H1 (cell line): ENCODE results near the gene STKLD1. TPM values are rescaled to one million over a fixed set of nuclear protein-coding genes. Genes with fewer than 3 reads are reported as not detected.
A peak's percentile ranks its signal among the peaks of the same experiment; 100 is the strongest.

Experiments
- CTCF ChIA-PET: fragments of 300-600 bp; sonication (Branson Sonifier 250); formaldehyde crosslinking; loops from one replicate; lab custom pipeline; 2021; ENCODE audit not compliant: partially characterized antibody; lab: Charles Lee
- POLR2A ChIA-PET: fragments of 300-600 bp; sonication (Branson Sonifier 250); formaldehyde crosslinking; loops from one replicate; lab custom pipeline; 2021; ENCODE audit warnings: inconsistent platforms; ENCODE audit not compliant: partially characterized antibody; lab: Charles Lee
- DNase-seq, 2 experiments: peaks; one replicate each; pipeline versions ENCODE4 v3.0.0 to v3.0.0-alpha.2; 2010 to 2022; ENCODE audit warnings: low spot score in 2 of 2, low read depth in 1 of 2, mixed read lengths in 1 of 2
- FAIRE-seq: peaks from 2 replicates; lab custom pipeline; 2011; peaks lifted over from hg19 to GRCh38; lab: Jason Lieb, UNC
- H2AFZ ChIP-seq: 2 replicates; pipeline ENCODE4 v1.8.1; 2012; ENCODE audit warnings: low read length, inconsistent platforms
- H2AK5ac ChIP-seq: 2 replicates; pipeline ENCODE4 v1.6.1; 2013; ENCODE audit warnings: low read depth, low read length
- H2BK120ac ChIP-seq: replicated peaks from 2 replicates; pipeline ENCODE3; 2013; ENCODE audit warnings: low read depth, low read length, inconsistent platforms
- H2BK12ac ChIP-seq: 2 replicates; pipeline ENCODE4 v1.6.1; 2013; ENCODE audit warnings: low read depth, low read length
- H2BK15ac ChIP-seq: 2 replicates; pipeline ENCODE4 v1.6.1; 2013; ENCODE audit warnings: low read length
- H2BK20ac ChIP-seq: 2 replicates; pipeline ENCODE4 v1.6.1; 2013; ENCODE audit warnings: low read length
- H2BK5ac ChIP-seq: 2 replicates; pipeline ENCODE4 v1.6.1; 2013; ENCODE audit warnings: low read depth, low read length
- H3K14ac ChIP-seq: 2 replicates; pipeline ENCODE4 v1.6.1; 2013; ENCODE audit warnings: inconsistent platforms; ENCODE audit not compliant: insufficient read length
- H3K18ac ChIP-seq: 2 replicates; pipeline ENCODE4 v1.6.1; 2013; ENCODE audit warnings: low read length; ENCODE audit errors: extremely low read depth
- H3K23ac ChIP-seq: 2 replicates; pipeline ENCODE4 v1.6.1; 2013; ENCODE audit warnings: inconsistent platforms; ENCODE audit not compliant: insufficient read length
- H3K23me2 ChIP-seq: 2 replicates; pipeline ENCODE4 v1.6.1; 2013; ENCODE audit warnings: low read depth, low read length
- H3K27ac ChIP-seq: 2 replicates; pipeline ENCODE4 v1.6.1; 2011; ENCODE audit warnings: low read depth, low read length, inconsistent platforms
- H3K27me3 ChIP-seq, 4 experiments: replicated peaks in 1 of 4; 1 replicate in 1 of 4; 2 replicates in 3 of 4; pipeline versions ENCODE4 v1.6.1 to v1.8.1; 2011 to 2013; ENCODE audit warnings: low read length in 3 of 4, mild to moderate bottlenecking in 3 of 4, inconsistent platforms in 2 of 4, mixed read lengths in 2 of 4, moderate library complexity in 1 of 4; ENCODE audit not compliant: control insufficient read depth in 3 of 4, insufficient read depth in 3 of 4; ENCODE audit errors: extremely low read depth in 1 of 4
- H3K36me3 ChIP-seq, 4 experiments: 2 replicates each; pipeline versions ENCODE4 v1.6.1 to v1.8.1; 2011 to 2013; ENCODE audit warnings: mild to moderate bottlenecking in 4 of 4, low read length in 3 of 4, moderate library complexity in 2 of 4, control low read depth in 1 of 4, inconsistent platforms in 1 of 4; ENCODE audit not compliant: insufficient read depth in 4 of 4, control insufficient read depth in 2 of 4
- H3K4ac ChIP-seq: replicated peaks from 2 replicates; pipeline ENCODE3; 2013; ENCODE audit warnings: low read length, low read depth, mixed read lengths, inconsistent platforms; ENCODE audit not compliant: insufficient read length
- H3K4me1 ChIP-seq, 4 experiments: replicated peaks in 1 of 4; 1 replicate in 1 of 4; 2 replicates in 3 of 4; pipeline versions ENCODE4 v1.6.1 to v1.8.1; 2011 to 2013; ENCODE audit warnings: low read length in 3 of 4, inconsistent platforms in 2 of 4, mixed read lengths in 1 of 4; ENCODE audit not compliant: insufficient read depth in 4 of 4, control insufficient read depth in 3 of 4
- H3K4me2 ChIP-seq, 2 experiments: 2 replicates each; pipeline versions ENCODE4 v1.6.1 to v1.8.1; 2011 to 2013; ENCODE audit warnings: low read depth in 2 of 2, low read length in 2 of 2, control low read depth in 1 of 2, inconsistent platforms in 1 of 2, mild to moderate bottlenecking in 1 of 2; ENCODE audit not compliant: insufficient read depth in 1 of 2
- H3K4me3 ChIP-seq, 4 experiments: fragments of 200-600, 300-600 bp in 1 of 4; sonication (generic), shearing (Covaris generic), sonication (Bioruptor Twin) in 1 of 4; 2 replicates each; pipeline versions ENCODE4 v1.5.1 to v1.8.1; 2011 to 2016; ENCODE audit warnings: low read length in 4 of 4, low read depth in 3 of 4, control low read depth in 2 of 4, inconsistent platforms in 2 of 4, mild to moderate bottlenecking in 2 of 4, mixed read lengths in 1 of 4, moderate library complexity in 1 of 4; ENCODE audit not compliant: insufficient read depth in 2 of 4; ENCODE audit errors: extremely low read depth in 1 of 4
- H3K56ac ChIP-seq: replicated peaks from 2 replicates; pipeline ENCODE3; 2013; ENCODE audit warnings: low read depth, mild to moderate bottlenecking, mixed read lengths, low read length, inconsistent platforms; ENCODE audit not compliant: insufficient read length
- H3K79me1 ChIP-seq: 2 replicates; pipeline ENCODE4 v1.6.1; 2013; ENCODE audit warnings: low read depth, low read length, control low read depth
- H3K79me2 ChIP-seq, 2 experiments: 2 replicates each; pipeline versions ENCODE4 v1.6.1 to v1.8.1; 2012 to 2013; ENCODE audit warnings: low read length in 2 of 2, mild to moderate bottlenecking in 2 of 2, inconsistent platforms in 1 of 2; ENCODE audit not compliant: insufficient read depth in 2 of 2, control insufficient read depth in 1 of 2
- H3K9ac ChIP-seq, 4 experiments: replicated peaks in 1 of 4; 1 replicate in 1 of 4; 2 replicates in 3 of 4; pipeline versions ENCODE4 v1.6.1 to v1.8.1; 2011 to 2013; ENCODE audit warnings: low read depth in 3 of 4, low read length in 3 of 4, control low read depth in 2 of 4, mild to moderate bottlenecking in 2 of 4, moderate library complexity in 2 of 4, inconsistent platforms in 1 of 4; ENCODE audit errors: extremely low read depth in 1 of 4
- H3K9me3 ChIP-seq, 2 experiments: 2 replicates each; pipeline versions ENCODE4 v1.6.1 to v1.8.1; 2012 to 2013; ENCODE audit warnings: mild to moderate bottlenecking in 2 of 2, moderate library complexity in 2 of 2, control low read depth in 1 of 2, inconsistent platforms in 1 of 2, low read depth in 1 of 2, low read length in 1 of 2, mixed read lengths in 1 of 2; ENCODE audit not compliant: insufficient read depth in 2 of 2
- H4K20me1 ChIP-seq, 2 experiments: replicated peaks in 1 of 2; 2 replicates each; pipeline versions ENCODE3 to v1.8.1; 2011 to 2013; ENCODE audit warnings: inconsistent platforms in 2 of 2, low read length in 2 of 2, mild to moderate bottlenecking in 1 of 2; ENCODE audit not compliant: insufficient read depth in 2 of 2, control insufficient read depth in 1 of 2
- H4K5ac ChIP-seq: 2 replicates; pipeline ENCODE4 v1.6.1; 2013; ENCODE audit warnings: low read length, low read depth, mixed read lengths, inconsistent platforms; ENCODE audit not compliant: insufficient read length
- H4K8ac ChIP-seq: 2 replicates; pipeline ENCODE4 v1.8.0; 2013; ENCODE audit warnings: mild to moderate bottlenecking, moderate library complexity, low read length, inconsistent platforms; ENCODE audit not compliant: insufficient read depth; ENCODE audit errors: extremely low read depth
- H4K91ac ChIP-seq: replicated peaks from 2 replicates; pipeline ENCODE3; 2013; ENCODE audit warnings: low read length, mixed read lengths, inconsistent platforms; ENCODE audit not compliant: insufficient read length
- JUND ChIP-seq: IDR thresholded peaks from 2 replicates; pipeline ENCODE4 v1.6.1; 2011; ENCODE audit warnings: mild to moderate bottlenecking, improper control_type of control experiment, low read length
- KDM4A ChIP-seq: IDR thresholded peaks from one replicate; pipeline ENCODE4 v1.7.1; 2012; ENCODE audit warnings: low read depth, mild to moderate bottlenecking, moderate library complexity, low read length, inconsistent platforms; ENCODE audit not compliant: severe bottlenecking
- RBBP5 ChIP-seq: IDR thresholded peaks from 2 replicates; pipeline ENCODE4 v1.7.1; 2012; ENCODE audit warnings: low read depth, mild to moderate bottlenecking, inconsistent platforms, low read length, moderate library complexity, borderline replicate concordance
- RNF2 ChIP-seq: fragments of 200-900, 300-1000 bp; sonication (generic); IDR thresholded peaks from 2 replicates; pipeline ENCODE4 v1.7.1; 2016; ENCODE audit warnings: borderline replicate concordance, low read depth, mild to moderate bottlenecking, antibody characterized with exemption, low read length; ENCODE audit not compliant: poor library complexity, severe bottlenecking; ENCODE audit errors: missing control alignments
- SUZ12 ChIP-seq: fragments of 200-600 bp; sonication (generic); IDR thresholded peaks from 2 replicates; pipeline ENCODE4 v1.6.1; 2012; ENCODE audit warnings: mild to moderate bottlenecking, inconsistent platforms, low read length, moderate library complexity, mixed read lengths
- WGBS, 2 experiments: shearing (Covaris generic) in 1 of 2; methylation state at CpG; one replicate each; pipeline versions ENCODE4 v1.1.6 to v1.1.7; 2013 to 2015; ENCODE audit warnings: low lambda C conversion rate in 2 of 2, mixed read lengths in 2 of 2, inconsistent platforms in 1 of 2, low coverage in 1 of 2, missing lambda C conversion rate in 1 of 2; ENCODE audit not compliant: insufficient replicate concordance in 2 of 2, insufficient coverage in 1 of 2, insufficient read length in 1 of 2; ENCODE audit errors: extremely low coverage in 1 of 2, missing lambda C conversion rate in 1 of 2; 5-methylcytosine and 5-hydroxymethylcytosine counted together
- long read RNA-seq, 2 experiments: library from RNA in 1 of 2; library from capped mRNA in 1 of 2; stranded (forward); transcript quantifications; one replicate each; pipeline ENCODE4 v2.0.0, GENCODE V29; 2021; ENCODE audit warnings: inconsistent platforms in 1 of 2
- polyA minus RNA-seq, 3 experiments: library from RNA; depleted of rRNA, polyadenylated mRNA; stranded (reverse); fragments of >200 nt; gene quantifications; 1 replicate in 2 of 3; 2 replicates in 1 of 3; pipeline ENCODE4 v1.2.3, GENCODE V29; 2011
- polyA plus RNA-seq, 7 experiments: library from polyadenylated mRNA; depleted of rRNA in 3 of 7; stranded (reverse) in 5 of 7; unstranded in 2 of 7; fragments of >200 nt in 5 of 7; fragments of 200-250 nt in 2 of 7; gene quantifications; 1 replicate in 5 of 7; 2 replicates in 1 of 7; 4 replicates in 1 of 7; pipeline versions ENCODE4 v1.2.1 to v1.2.3, GENCODE V29; 2011 to 2013; ENCODE audit warnings: missing spikeins in 2 of 7, mixed read lengths in 2 of 7
- total RNA-seq: library from RNA; stranded (reverse); fragmentation: NEBNext Ultra II Directional; extraction: Animal tissue kit (Norgen Biotek cat#: 25700); gene quantifications from 2 replicates; pipeline ENCODE4 v1.2.1, GENCODE V29; 2021
- TF ChIP-seq, protein P1 (sequence below): IDR thresholded peaks from 2 replicates; pipeline ENCODE4 v1.6.1; 2012; ENCODE audit warnings: inconsistent platforms

Gene STKLD1
- total RNA-seq (not detected in 2 replicates), polyA plus RNA-seq (2011; rRNA removed) (0.26 and 0.55 TPM in 2 replicates), polyA minus RNA-seq (2011; rRNA and poly(A)+ RNA removed) (0.44 TPM in 1 of 2 replicates, not detected in the other)
- polyA plus RNA-seq (2011; cell fraction: cytosol; rRNA removed), result 0.23 TPM
- polyA plus RNA-seq (2011; cell fraction: nucleus; rRNA removed), result 0.41 TPM
- 0.08 to 0.95 TPM (median 0.52 TPM) in 4 replicates for polyA plus RNA-seq (2012, experiment 1 of 2)
- not detected for polyA plus RNA-seq (2012, experiment 2 of 2)
- polyA plus RNA-seq (2013, experiment 1 of 2), result 0.34 TPM
- 0.11 TPM for polyA plus RNA-seq (2013, experiment 2 of 2)
- polyA minus RNA-seq (2011; cell fraction: cytosol; rRNA and poly(A)+ RNA removed), result not detected
- polyA minus RNA-seq (2011; cell fraction: nucleus; rRNA and poly(A)+ RNA removed), result not detected
- long read RNA-seq, experiment 1, result 0 reads
- long read RNA-seq, experiment 2, result 0 reads

DNA sequence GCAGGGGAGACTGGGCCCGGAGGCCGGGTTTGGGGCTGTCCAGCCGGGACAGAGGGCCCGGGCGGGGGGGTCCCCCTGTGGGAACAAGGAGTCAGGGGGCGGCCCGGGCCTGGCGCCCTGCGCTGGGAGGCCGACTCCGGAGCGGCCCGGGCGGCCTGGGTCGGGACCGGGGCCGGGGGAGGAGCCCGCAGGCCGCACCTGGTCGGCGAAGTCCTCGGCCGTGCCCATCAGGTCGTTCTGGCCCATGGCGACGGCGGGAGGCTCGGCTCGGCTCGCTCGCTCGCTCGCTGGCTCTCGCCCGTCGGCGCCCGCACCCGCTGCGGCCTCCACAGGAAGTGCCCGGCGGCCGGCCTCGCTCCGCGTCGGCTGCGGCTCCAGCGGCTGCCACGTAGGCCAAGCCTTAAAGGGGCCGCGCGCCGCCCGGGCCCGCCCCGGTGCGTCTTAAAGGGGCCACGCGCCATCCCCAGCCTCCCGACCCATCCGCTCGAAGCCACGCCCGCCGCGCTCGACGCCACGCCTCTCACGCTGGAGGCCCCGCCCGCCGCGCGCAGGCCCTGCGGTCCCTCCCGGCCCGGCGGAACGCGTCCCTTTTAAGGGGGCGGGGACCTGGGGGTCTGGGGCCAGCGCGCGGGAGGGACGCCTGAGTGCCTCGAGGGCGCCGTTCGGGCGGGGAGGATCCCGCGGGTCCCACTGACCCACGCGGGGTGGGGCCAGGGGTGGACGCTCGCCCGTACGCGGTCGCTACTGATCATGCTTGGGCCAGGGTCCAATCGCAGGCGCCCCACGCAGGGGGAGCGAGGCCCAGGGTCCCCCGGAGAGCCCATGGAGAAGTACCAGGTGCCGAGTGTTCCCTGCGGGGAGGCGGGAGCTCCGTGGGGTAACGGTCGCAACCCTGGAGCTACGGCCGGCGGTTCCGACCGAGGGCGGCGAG lies at the start of gene STKLD1, which contains the start of gene SURF4:
Gene STKLD1 (plus strand): TSS at position 643 of the 931 bp plus-strand sequence. CDS start 108 bp downstream, at position 751.
Gene SURF4 (minus strand): TSS at position 337 of the 931 bp plus-strand sequence. CDS start 91 bp downstream, at position 246.
- Histone ChIP-seq H3K4ac (peak within 1 kb of the TSS; percentile 96), H3K56ac (peak within 1 kb of the TSS; percentile 0), H3K27ac (peak within 1 kb of the TSS; percentile 80), H2BK5ac (no peak within 1 kb of the TSS; the same call in 1 of the 2 replicates), H3K18ac (peak within 1 kb of the TSS; percentile 38), H2AFZ (peak within 1 kb of the TSS; percentile 64; the same call in 1 of the 2 replicates), H3K36me3 (peaks cover 0 to 3% (median 2%) of the 10 kb centered on the region in 4 experiments; a peak in 3 of 8 replicates), H3K23ac (no peak within 1 kb of the TSS), H3K4me2 (peak within 1 kb of the TSS; percentile 76 to 77), H3K14ac (no peak within 1 kb of the TSS), H3K23me2 (peaks cover 8% of the 10 kb centered on the region; the same call in 1 of the 2 replicates), H4K91ac (peak within 1 kb of the TSS; percentile 74), H3K9ac (peak within 1 kb of the TSS; percentile 65 to 92 (median 80)), H4K20me1 (peaks cover 11 to 26% of the 10 kb centered on the region in 2 experiments), H2BK20ac (no peak within 1 kb of the TSS), H3K79me1 (peaks cover 6% of the 10 kb centered on the region; the same call in 1 of the 2 replicates), H2BK15ac (no peak within 1 kb of the TSS), H3K79me2 (peaks cover 14 to 44% of the 10 kb centered on the region in 2 experiments), H4K5ac (peak within 1 kb of the TSS; percentile 57), H3K4me1 (peaks cover 0 to 5% (median 0%) of the 10 kb centered on the region in 4 experiments; a peak in 1 of 7 replicates), H2BK12ac (no peak within 1 kb of the TSS), H2BK120ac (no peak within 1 kb of the TSS), H3K4me3 (peak within 1 kb of the TSS; percentile 70 to 87 (median 74)), H3K27me3 (peaks cover 0 to 11% (median 6%) of the 10 kb centered on the region in 4 experiments; a peak in 5 of 7 replicates), H4K8ac (peak within 1 kb of the TSS; percentile 68; the same call in 1 of the 2 replicates), H3K9me3 (peaks cover 0 to 4% of the 10 kb centered on the region in 2 experiments; a peak in 2 of 4 replicates), H2AK5ac (no peak within 1 kb of the TSS)
- WGBS, 2 experiments, result 13% methylated on average over 28 of the region's 120 CpGs; no CpG with 5 or more reads in 1 of the 2 experiments
- no peak for FAIRE-seq
- peak; percentile 81 to 99 for DNase-seq
- ChIA-PET POLR2A (interaction anchor here (0.9 to 19.9 kb wide), 9 partner anchors 9 to 45 kb away, joined by 3 to 461 read pairs (median 5); partner anchors contain the start of genes MED22, RPL7A, SURF1 and SURF2), CTCF (interaction anchor here (0.6 to 10.1 kb wide), 10 partner anchors 13 to 352 kb away, joined by 3 to 90 read pairs (median 5); partner anchors contain the start of genes CACFD1, SURF1 and SURF2)
- TF ChIP-seq SUZ12 (no peak), JUND (peak; percentile 72), KDM4A (peak; percentile 87), RNF2 (peak; percentile 49), RBBP5 (peak; percentile 27; the same call in 1 of the 2 replicates)
- TF ChIP-seq, protein P1, sequence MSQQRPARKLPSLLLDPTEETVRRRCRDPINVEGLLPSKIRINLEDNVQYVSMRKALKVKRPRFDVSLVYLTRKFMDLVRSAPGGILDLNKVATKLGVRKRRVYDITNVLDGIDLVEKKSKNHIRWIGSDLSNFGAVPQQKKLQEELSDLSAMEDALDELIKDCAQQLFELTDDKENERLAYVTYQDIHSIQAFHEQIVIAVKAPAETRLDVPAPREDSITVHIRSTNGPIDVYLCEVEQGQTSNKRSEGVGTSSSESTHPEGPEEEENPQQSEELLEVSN, result peak; percentile 98
